SKM-1 treated with dmso at 0.1 percent for 144 hours (cell line): ENCODE results near the gene S100PBP.

ENCODE experiments used
- DNase-seq: peaks from one replicate; lab custom pipeline; 2025; ENCODE audit not compliant: unreplicated experiment; lab: John Stamatoyannopoulos, UW

The S100PBP gene

GRCh38 chr1:32886828-32887414 lies 69.5 kb downstream of the S100PBP start:
- DNase-seq, result no peak

GRCh38 chr1:32887623-32888022 lies 70.2 kb downstream of the S100PBP start:
- no peak for DNase-seq

GRCh38 chr1:32888134-32888533 lies 70.7 kb downstream of the S100PBP start:
- DNase-seq, result no peak

GRCh38 chr1:32888677-32889420 lies 71.4 kb downstream of the S100PBP start:
- DNase-seq, result no peak

- no peak for DNase-seq
Measured at GRCh38 chr1:32889731-32890278, 72.4 kb downstream of the S100PBP start.

GRCh38 chr1:32890516-32891240 lies 73.2 kb downstream of the S100PBP start:
- DNase-seq, result no peak

- no peak for DNase-seq
Measured at GRCh38 chr1:32891241-32891570, 73.8 kb downstream of the S100PBP start.

- DNase-seq, result no peak
Measured at GRCh38 chr1:32891630-32892029, 74.2 kb downstream of the S100PBP start.

- DNase-seq, result no peak
Measured at GRCh38 chr1:32892368-32893197, 75.1 kb downstream of the S100PBP start.

GRCh38 chr1:32893198-32894018 lies 76.0 kb downstream of the S100PBP start:
- no peak for DNase-seq

GRCh38 chr1:32894019-32894600 lies 76.7 kb downstream of the S100PBP start:
- DNase-seq, result no peak

- no peak for DNase-seq
Measured at GRCh38 chr1:32894681-32895080, 77.2 kb downstream of the S100PBP start.

GRCh38 chr1:32895325-32896215 lies 78.1 kb downstream of the S100PBP start:
- DNase-seq, result no peak

- DNase-seq, result no peak
Measured at GRCh38 chr1:32896451-32896850, 79.0 kb downstream of the S100PBP start.

GRCh38 chr1:32897082-32898049 lies 79.9 kb downstream of the S100PBP start:
- no peak for DNase-seq

GRCh38 chr1:32898056-32898455 lies 80.6 kb downstream of the S100PBP start:
- DNase-seq, result no peak

- no peak for DNase-seq
Measured at GRCh38 chr1:32898958-32899357, 81.5 kb downstream of the S100PBP start.
